HFF-Myc (cell line): ENCODE data around the gene C10orf71.

Source experiments
- DNase-seq: peaks from one replicate; pipeline ENCODE4 v3.0.0-alpha.2; 2011; ENCODE audit warnings: low read depth; ENCODE audit errors: extremely low read depth
- H3K4me3 ChIP-seq: replicated peaks from 2 replicates; pipeline ENCODE4 v1.5.1; 2011; ENCODE audit warnings: low read depth, mild to moderate bottlenecking, control low read depth, low read length
- TF ChIP-seq, protein P1 (sequence below): IDR thresholded peaks from 2 replicates; pipeline ENCODE4 v1.5.1; 2012; ENCODE audit warnings: mild to moderate bottlenecking, low read depth, low read length, control low read depth; ENCODE audit errors: missing control alignments

C10orf71 gene

DNA sequence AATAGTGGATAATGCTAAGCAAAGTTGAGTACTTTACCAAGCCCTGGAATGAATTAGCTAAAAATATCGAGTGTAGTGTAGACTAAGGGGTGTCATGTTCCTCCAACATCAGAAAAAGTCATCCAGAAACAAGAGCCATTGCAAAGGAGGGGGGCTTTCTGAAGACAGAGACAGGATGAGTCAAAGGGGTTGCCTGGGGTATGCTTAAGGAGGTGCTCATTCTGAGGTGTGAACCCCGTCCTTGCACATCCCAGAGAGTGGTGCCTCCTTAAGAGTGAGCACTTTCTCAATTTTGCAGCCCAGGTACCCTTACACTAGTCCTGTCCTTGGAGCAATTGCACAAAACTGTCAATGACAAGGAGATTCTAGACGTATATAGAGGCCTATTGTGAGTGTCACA, 43.1 kb upstream of the C10orf71 start:
- TF ChIP-seq, protein P1, sequence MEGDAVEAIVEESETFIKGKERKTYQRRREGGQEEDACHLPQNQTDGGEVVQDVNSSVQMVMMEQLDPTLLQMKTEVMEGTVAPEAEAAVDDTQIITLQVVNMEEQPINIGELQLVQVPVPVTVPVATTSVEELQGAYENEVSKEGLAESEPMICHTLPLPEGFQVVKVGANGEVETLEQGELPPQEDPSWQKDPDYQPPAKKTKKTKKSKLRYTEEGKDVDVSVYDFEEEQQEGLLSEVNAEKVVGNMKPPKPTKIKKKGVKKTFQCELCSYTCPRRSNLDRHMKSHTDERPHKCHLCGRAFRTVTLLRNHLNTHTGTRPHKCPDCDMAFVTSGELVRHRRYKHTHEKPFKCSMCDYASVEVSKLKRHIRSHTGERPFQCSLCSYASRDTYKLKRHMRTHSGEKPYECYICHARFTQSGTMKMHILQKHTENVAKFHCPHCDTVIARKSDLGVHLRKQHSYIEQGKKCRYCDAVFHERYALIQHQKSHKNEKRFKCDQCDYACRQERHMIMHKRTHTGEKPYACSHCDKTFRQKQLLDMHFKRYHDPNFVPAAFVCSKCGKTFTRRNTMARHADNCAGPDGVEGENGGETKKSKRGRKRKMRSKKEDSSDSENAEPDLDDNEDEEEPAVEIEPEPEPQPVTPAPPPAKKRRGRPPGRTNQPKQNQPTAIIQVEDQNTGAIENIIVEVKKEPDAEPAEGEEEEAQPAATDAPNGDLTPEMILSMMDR = no peak
- no peak overlapping the region for H3K4me3 ChIP-seq
- no peak for DNase-seq

DNA sequence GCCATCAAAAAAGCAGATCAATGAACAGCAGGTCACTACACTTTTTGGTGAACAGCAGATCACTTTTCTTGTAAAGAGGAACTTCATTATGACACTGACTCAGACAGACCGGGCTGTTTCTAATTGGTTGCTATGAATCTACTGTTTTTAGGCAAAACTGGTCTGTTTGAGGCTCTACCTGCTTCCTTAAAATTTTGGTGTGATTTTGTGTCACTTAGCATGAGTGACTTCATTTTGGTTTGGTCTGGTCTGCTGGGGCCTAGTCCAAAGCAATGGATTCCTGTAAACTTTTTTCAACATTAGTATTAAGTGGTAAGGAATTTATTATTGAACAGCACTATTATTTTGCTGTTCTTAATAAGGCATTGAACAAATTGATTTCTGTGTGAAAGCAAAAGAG, 41.8 kb upstream of the C10orf71 start:
- TF ChIP-seq, protein P1 = no peak
- H3K4me3 ChIP-seq = no peak overlapping the region
- DNase-seq = no peak

- no peak overlapping the region for H3K4me3 ChIP-seq
- TF ChIP-seq, protein P1 = no peak
- no peak for DNase-seq
Observed at GRCh38 chr10:49257626-49258349, 41.2 kb upstream of the C10orf71 start.

DNA sequence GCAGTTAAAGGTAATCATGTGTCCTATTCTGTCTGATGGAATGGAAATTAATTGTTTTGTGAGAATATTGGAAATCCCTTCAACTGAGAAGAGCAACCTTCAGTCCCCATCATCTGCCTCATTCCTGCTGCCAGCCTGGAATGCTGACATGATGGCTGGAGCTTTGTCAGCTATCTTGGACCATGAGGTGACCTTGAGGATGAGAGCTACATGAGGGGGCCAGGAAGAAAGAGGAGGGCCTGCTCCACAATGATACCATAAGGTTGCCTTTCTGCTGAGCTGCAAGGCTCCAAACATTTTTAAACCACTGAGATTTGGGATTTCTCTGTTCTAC, 40.7 kb upstream of the C10orf71 start:
- TF ChIP-seq, protein P1 = no peak
- H3K4me3 ChIP-seq = no peak overlapping the region
- no peak for DNase-seq

DNA sequence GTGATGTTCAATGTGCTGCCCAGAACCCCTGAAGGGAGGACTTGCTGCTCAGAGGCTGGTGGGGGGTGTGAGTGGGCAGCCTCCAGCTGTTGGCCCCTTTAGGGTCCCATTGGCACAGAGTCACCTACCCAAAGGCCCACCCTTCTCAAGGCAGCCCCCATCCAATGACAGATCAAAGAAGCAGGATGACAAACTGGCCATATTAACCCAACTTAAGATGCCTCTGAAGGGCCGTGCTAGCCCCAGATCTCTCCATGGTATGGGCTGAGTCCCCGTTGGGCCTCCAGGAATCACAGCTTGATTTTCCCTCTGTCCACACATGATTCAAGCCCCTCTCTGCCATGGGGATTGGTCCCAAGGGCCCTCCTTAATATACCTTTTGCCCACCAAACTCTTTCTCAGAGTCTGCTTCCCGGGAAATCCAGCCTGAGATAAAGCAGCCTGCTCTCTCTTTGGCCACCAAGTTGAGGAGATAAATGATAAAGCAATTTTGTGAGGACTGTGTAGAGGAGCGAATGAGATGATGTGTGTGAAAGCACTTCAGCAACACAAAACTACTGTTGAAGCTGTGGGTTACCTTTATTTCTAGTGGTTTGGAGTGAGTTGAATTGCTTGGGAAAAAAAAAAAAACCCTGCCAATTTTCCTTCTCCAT, 38.2 kb upstream of the C10orf71 start:
- DNase-seq = no peak
- no peak overlapping the region for H3K4me3 ChIP-seq
- TF ChIP-seq, protein P1 = no peak

DNA sequence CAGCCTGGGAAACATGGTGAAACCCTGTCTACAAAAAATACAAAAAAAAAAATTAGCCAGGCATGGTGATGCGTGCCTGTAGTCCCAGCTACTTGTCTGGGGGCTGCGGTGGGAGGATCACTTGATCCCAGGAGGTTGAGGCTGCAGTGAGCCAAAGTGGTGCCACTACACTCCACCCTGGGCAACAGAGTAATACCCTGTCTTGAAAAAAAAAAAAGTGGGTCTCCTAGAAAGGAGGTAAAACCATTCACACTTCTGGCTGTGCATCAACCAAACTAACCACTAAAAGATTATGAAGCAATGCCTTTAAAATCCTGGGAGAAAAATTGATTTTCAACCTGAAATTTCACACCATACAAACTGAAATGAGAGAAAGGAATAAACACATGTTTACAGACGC, 35.4 kb upstream of the C10orf71 start:
- H3K4me3 ChIP-seq = no peak overlapping the region
- no peak for DNase-seq
- TF ChIP-seq, protein P1 = no peak
